PC-3 (cell line): Measurements from ENCODE around the gene SLC27A3. TPM values are rescaled to one million over a fixed set of nuclear protein-coding genes. Genes with fewer than 3 reads are reported as not detected.

Experiments
- ATAC-seq: fragments of 200-7000 bp; cut with Tn5 transposase; 2 replicates; pipeline ENCODE4 v1.9.1; 2020; ENCODE audit warnings: mild to moderate bottlenecking, moderate library complexity
- BruUV-seq: library from RNA; stranded (reverse); fragments of 400-500 nt; replicated peaks from 2 replicates; lab custom pipeline; 2021; lab: Mats Ljungman, UMichigan
- CTCF ChIA-PET: fragments of 300-600 bp; sonication (Branson Sonifier 250); formaldehyde crosslinking; loops from one replicate; lab custom pipeline; 2022; ENCODE audit warnings: antibody characterized with exemption; lab: Charles Lee
- POLR2A ChIA-PET: fragments of 300-600 bp; sonication (Branson Sonifier 250); formaldehyde crosslinking; loops from one replicate; lab custom pipeline; 2022; ENCODE audit warnings: antibody characterized with exemption; ENCODE audit not compliant: unreplicated experiment; lab: Charles Lee
- DNase-seq: peaks from one replicate; pipeline ENCODE4 v3.0.0-alpha.2; 2015
- H2AFZ ChIP-seq: fragments of 300-600 bp; sonication (generic); 2 replicates; pipeline ENCODE4 v1.6.0; 2016; ENCODE audit warnings: antibody characterized with exemption, low read length
- H3F3A ChIP-seq: fragments of 300-600 bp; sonication (generic); one replicate; pipeline ENCODE4 v1.6.0; 2017; ENCODE audit warnings: antibody characterized with exemption, low read length, control low read depth, mild to moderate bottlenecking; ENCODE audit not compliant: unreplicated experiment
- H3K27ac ChIP-seq: fragments of 300-600 bp; sonication (generic); 2 replicates; pipeline ENCODE4 v1.5.1; 2016; ENCODE audit warnings: mild to moderate bottlenecking, low read length
- H3K27me3 ChIP-seq: fragments of 300-600 bp; sonication (generic); 2 replicates; pipeline ENCODE4 v1.6.1; 2016; ENCODE audit warnings: low read length, mixed read lengths
- H3K36me3 ChIP-seq: fragments of 300-600 bp; sonication (generic); 2 replicates; pipeline ENCODE4 v1.6.1; 2016; ENCODE audit warnings: low read depth, mixed run types, low read length, mixed read lengths
- H3K4me1 ChIP-seq: fragments of 300-600 bp; sonication (generic); 2 replicates; pipeline ENCODE4 v1.5.1; 2016; ENCODE audit warnings: low read length; ENCODE audit not compliant: insufficient read depth
- H3K4me2 ChIP-seq: fragments of 300-600 bp; sonication (generic); 2 replicates; pipeline ENCODE4 v1.6.0; 2016; ENCODE audit warnings: low read length
- H3K4me3 ChIP-seq: fragments of 300-600 bp; sonication (generic); 2 replicates; pipeline ENCODE4 v1.5.1; 2016; ENCODE audit warnings: mild to moderate bottlenecking, low read length, mixed read lengths
- H3K79me2 ChIP-seq: fragments of 300-600 bp; sonication (generic); 2 replicates; pipeline ENCODE4 v1.6.1; 2017; ENCODE audit warnings: low read length, mixed read lengths
- H3K9ac ChIP-seq: fragments of 300-600 bp; sonication (generic); 2 replicates; pipeline ENCODE4 v1.6.0; 2016; ENCODE audit warnings: mild to moderate bottlenecking, low read length
- H3K9me2 ChIP-seq: fragments of 300-600 bp; sonication (generic); replicated peaks from 2 replicates; pipeline ENCODE4 v1.6.1; 2016; ENCODE audit warnings: mixed run types, low read length, mixed read lengths
- H3K9me3 ChIP-seq: fragments of 300-600 bp; sonication (generic); 2 replicates; pipeline ENCODE4 v1.6.1; 2016; ENCODE audit warnings: low read length, mixed read lengths
- H4K20me1 ChIP-seq: fragments of 300-600 bp; sonication (generic); 2 replicates; pipeline ENCODE4 v1.6.1; 2016; ENCODE audit warnings: low read length, mixed read lengths
- EZH2 ChIP-seq: fragments of 300-600 bp; sonication (generic); IDR thresholded peaks from one replicate; pipeline ENCODE4 v1.6.1; 2017; ENCODE audit warnings: antibody characterized with exemption, mild to moderate bottlenecking, low read length; ENCODE audit not compliant: unreplicated experiment
- EZH2phosphoT487 ChIP-seq: fragments of 300-600 bp; sonication (generic); IDR thresholded peaks from 2 replicates; pipeline ENCODE4 v1.6.1; 2018; ENCODE audit warnings: mild to moderate bottlenecking, antibody characterized with exemption, low read length, borderline replicate concordance
- intact Hi-C: fragments of 100-400 bp; cut with micrococcal nuclease; formaldehyde crosslinking; loops from 2 replicates; pipeline ENCODE4 v1.9.0; 2023
- total RNA-seq: library from RNA; depleted of rRNA; stranded (reverse); fragments of >200 nt; gene quantifications from 2 replicates; pipeline ENCODE4 v1.2.3, GENCODE V29; 2014
- TF ChIP-seq, protein P1 (sequence below): fragments of 300-600 bp; sonication (generic); conservative IDR thresholded peaks from 2 replicates; pipeline ENCODE4 v1.5.1; 2017; ENCODE audit warnings: antibody characterized with exemption, low read depth, mild to moderate bottlenecking, low read length

The SLC27A3 gene
- total RNA-seq, 1 experiment from 2014 or later, result 6.3 TPM

DNA sequence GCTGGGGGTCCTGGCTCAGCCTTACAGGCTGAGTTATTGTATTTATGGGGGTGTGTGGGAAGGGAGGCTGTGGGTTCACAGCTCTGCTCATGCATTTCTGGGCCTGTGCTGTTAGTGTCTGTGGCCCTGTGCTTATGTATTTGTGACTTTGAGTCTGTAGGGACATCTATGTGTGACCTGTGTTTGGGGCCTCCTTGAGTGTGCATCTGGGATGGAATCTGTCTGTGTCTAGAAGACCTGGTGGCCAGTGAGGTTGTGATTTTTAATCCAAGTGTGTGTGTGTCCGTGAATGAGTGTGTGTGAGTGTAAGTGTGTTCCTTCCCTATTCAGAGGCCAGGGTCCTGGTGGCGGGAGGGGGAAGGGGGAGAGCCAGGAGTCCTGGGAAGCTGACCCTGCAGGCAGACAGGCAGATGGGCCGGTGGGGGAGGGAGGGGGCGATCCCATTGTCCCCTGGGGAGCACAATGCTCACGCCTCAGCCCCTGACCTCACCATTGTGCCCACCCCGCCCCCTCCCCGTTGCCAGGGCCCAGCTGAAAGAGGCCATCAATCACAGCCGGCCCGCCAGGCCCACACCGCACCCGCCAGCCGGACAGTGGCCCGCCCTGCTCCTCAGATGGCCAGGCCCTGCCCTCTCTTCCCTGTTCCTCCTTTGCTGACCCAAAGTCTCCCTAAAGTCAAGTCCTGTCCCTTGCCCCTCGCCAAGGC is 19.6 kb downstream of the SLC27A3 start:
- H2AFZ ChIP-seq, result no peak overlapping the region
- H3K79me2 ChIP-seq, result no peaks in the 10 kb centered on the region
- POLR2A ChIA-PET, result no interaction called here
- DNase-seq, result no peak
- H3K9ac ChIP-seq, result no peak overlapping the region
- BruUV-seq, result no TSS peak
- H3K4me3 ChIP-seq, result no peak overlapping the region
- intact Hi-C loops, result loop anchor here (5.0 kb wide), 1 partner anchor 128 kb away; the partner anchor contains the start of gene GATAD2B
- H3K9me3 ChIP-seq, result no peaks in the 10 kb centered on the region
- H3K4me1 ChIP-seq, result no peaks in the 10 kb centered on the region
- TF ChIP-seq EZH2 (no peak), EZH2phosphoT487 (no peak)
- TF ChIP-seq, protein P1, sequence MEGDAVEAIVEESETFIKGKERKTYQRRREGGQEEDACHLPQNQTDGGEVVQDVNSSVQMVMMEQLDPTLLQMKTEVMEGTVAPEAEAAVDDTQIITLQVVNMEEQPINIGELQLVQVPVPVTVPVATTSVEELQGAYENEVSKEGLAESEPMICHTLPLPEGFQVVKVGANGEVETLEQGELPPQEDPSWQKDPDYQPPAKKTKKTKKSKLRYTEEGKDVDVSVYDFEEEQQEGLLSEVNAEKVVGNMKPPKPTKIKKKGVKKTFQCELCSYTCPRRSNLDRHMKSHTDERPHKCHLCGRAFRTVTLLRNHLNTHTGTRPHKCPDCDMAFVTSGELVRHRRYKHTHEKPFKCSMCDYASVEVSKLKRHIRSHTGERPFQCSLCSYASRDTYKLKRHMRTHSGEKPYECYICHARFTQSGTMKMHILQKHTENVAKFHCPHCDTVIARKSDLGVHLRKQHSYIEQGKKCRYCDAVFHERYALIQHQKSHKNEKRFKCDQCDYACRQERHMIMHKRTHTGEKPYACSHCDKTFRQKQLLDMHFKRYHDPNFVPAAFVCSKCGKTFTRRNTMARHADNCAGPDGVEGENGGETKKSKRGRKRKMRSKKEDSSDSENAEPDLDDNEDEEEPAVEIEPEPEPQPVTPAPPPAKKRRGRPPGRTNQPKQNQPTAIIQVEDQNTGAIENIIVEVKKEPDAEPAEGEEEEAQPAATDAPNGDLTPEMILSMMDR, result no peak
- no peaks in the 10 kb centered on the region for H3F3A ChIP-seq
- no peak overlapping the region for H3K4me2 ChIP-seq
- no peak for ATAC-seq
- no peaks in the 10 kb centered on the region for H4K20me1 ChIP-seq
- no peaks in the 10 kb centered on the region for H3K36me3 ChIP-seq
- H3K27me3 ChIP-seq, result no peaks in the 10 kb centered on the region
- H3K9me2 ChIP-seq, result no peaks in the 10 kb centered on the region
- CTCF ChIA-PET, result no interaction called here
- no peak overlapping the region for H3K27ac ChIP-seq

DNA sequence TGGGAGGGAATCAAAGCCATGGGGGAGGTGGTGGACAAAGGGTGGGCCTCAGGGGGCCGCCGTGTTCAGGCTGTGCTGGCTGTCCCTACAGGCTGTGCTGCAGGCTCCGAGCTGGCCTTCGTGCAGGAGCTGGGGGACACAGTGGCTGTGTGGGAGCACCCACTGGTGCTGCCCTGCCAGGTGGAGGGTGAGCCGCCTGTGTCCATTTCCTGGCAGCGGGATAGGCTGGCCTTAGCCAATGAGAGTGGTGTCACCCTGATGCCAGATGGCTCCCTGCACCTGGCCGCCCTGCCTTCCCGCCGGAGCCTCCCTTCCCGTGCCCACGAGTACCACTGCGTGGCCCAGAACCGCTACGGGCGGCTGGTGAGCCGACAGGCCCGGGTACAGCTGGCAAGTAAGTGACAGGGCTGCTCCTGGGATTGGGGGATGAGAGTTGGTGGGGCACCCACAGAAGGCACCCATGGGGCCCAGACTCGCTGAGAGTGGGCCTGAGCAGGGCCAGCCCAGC is 20.2 kb downstream of the SLC27A3 start:
- H3K4me1 ChIP-seq, result no peaks in the 10 kb centered on the region
- TF ChIP-seq EZH2 (no peak), EZH2phosphoT487 (no peak)
- TF ChIP-seq, protein P1, result no peak
- intact Hi-C loops, result loop anchor here (5.0 kb wide), 1 partner anchor 127 kb away; the partner anchor contains the start of gene GATAD2B
- no peaks in the 10 kb centered on the region for H3K27me3 ChIP-seq
- ChIA-PET POLR2A (no interaction called here), CTCF (no interaction called here)
- no peak overlapping the region for H3K4me3 ChIP-seq
- H3K4me2 ChIP-seq, result no peak overlapping the region
- H2AFZ ChIP-seq, result no peak overlapping the region
- ATAC-seq, result no peak
- H4K20me1 ChIP-seq, result no peaks in the 10 kb centered on the region
- no peak overlapping the region for H3K27ac ChIP-seq
- no peaks in the 10 kb centered on the region for H3K9me3 ChIP-seq
- no peaks in the 10 kb centered on the region for H3K9me2 ChIP-seq
- H3F3A ChIP-seq, result no peaks in the 10 kb centered on the region
- DNase-seq, result no peak
- no TSS peak for BruUV-seq
- no peak overlapping the region for H3K9ac ChIP-seq
- no peaks in the 10 kb centered on the region for H3K36me3 ChIP-seq
- no peaks in the 10 kb centered on the region for H3K79me2 ChIP-seq
